GM04504 (cell line): ENCODE results near the gene MZB1.
A peak's percentile ranks its signal among the peaks of the same experiment; 100 is the strongest.

Experiments used
- DNase-seq: peaks from one replicate; pipeline ENCODE4 v3.0.0-alpha.2; 2012; ENCODE audit warnings: low read depth

Gene MZB1, protein sequence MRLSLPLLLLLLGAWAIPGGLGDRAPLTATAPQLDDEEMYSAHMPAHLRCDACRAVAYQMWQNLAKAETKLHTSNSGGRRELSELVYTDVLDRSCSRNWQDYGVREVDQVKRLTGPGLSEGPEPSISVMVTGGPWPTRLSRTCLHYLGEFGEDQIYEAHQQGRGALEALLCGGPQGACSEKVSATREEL

DNA sequence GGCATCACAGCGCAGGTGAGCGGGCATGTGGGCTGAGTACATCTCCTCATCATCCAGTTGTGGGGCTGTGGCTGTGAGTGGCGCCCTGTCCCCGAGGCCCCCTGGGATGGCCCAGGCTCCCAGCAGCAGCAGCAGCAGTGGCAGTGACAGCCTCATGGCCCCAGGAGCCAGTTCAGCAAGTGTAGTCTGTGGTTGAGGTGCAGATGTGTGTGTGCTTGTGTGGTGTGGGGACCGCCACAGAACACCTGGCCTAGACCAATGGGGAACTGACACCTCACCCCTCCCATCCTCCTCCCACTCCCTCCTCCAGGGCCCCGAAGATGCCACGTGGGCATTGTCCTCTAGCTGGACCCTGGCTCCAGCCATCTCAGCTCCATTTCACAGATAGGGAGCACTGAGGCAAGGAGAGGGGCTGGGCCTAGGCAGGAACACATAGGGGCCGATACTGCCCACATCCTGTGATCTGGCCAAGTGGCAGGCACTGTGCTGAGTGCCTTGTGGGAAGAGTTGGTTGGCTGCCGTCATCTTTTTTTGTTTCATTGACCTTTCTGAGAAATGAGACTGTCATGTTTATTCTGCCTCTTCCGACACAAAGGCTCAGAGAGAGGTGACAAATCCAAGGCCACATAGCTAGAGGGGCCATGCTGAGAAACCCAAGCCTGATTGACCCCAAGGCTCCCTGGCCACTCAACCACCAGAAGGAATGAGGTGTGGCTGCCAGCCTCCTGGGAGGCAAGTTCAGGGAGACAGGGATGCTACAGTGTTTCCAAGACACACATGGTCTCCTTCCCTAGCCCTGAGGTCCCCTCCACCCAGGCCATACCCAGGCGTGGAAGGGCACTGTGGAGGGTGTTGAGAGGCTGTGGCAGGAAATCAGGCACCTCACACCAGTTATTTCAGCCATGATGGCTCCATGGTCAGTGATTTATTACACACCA is at the start of gene MZB1:
MZB1 (minus strand) TSS at position 213 of the 938 bp plus-strand sequence; CDS start at position 156, 57 bp downstream.
- no peak for DNase-seq

DNA sequence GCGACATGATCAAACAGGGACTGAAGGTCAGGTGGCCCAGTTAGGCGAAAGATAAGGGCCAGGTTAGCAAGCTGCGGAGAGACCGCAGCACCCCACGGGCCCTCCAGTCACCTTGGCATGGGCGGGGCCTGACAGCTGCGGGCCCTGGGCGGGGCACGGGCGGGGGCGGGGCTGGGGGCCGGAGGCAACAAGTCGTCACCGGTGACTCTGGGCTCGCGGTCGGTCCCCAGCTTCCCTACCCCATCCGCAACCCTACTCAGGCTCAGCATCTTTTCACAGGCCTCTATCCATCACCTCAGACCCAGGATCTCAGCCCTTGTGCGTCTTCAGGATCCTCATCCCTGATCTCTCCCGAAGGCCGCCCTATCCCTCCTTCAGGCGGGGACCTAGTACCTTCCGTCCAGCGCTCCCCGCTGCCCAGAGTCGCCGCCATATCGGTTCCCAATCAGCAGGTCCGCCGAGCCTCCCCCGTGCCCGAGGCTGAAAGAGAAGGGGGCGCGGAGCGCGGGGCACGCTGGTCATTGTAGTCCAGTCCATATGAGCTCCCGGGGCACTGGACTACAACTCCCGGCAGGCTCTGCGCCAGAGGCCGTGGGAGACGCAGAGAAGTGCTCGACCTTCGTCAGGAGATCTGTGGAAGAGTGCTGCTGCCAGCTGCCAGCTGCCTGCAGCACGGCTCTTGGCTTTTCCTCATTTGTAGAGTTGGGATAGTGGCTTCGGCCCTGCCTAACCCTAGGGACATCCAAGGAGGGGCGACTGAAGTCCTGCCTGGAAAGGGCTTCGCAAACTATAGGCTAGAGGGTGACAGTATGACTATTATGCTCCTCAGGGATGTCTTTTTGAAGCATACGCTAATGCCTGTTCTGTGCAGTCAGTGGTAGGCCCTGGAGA is 49.5 kb upstream of the MZB1 start, which contains the start of gene DNAJC18:
DNAJC18 (minus strand) TSS at position 513 of the 891 bp plus-strand sequence; CDS start at position 433, 80 bp downstream.
- DNase-seq: peak; percentile 72

DNA sequence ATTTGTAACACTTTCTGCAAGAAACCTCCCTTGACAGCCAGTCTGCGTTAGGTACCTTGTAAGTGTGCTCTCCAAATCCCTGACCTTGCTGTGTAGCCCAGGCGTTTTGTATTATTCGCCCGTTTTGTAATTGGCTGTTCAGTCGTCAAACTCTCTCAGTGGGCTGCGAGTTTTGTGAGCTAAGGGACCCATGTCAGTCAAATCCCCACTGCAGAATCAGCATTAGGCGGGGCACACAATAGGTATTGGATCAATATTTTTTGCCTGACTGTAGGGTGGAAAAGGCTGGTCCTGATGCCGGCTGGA is 48.9 kb upstream of the MZB1 start:
- no peak for DNase-seq

DNA sequence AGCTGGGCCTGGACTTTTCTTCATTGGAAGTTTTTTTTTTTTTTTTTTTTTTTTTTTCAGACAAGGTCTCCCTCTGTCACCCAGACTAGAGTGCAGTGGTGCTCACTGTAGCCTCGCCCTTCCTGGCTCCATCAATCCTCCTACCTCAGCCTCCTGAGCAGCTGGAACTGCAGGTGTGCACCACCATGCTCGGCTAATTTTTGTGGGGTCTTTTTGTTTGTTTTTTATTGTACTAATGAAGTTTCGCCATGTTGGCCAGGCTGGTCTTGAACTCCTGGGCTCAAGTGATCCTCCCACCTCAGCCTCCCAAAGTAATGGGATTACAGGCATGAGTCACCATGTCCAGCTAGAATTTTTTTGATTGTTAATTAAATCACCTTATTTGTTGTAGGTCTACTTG is 46.0 kb upstream of the MZB1 start:
- DNase-seq: no peak

DNA sequence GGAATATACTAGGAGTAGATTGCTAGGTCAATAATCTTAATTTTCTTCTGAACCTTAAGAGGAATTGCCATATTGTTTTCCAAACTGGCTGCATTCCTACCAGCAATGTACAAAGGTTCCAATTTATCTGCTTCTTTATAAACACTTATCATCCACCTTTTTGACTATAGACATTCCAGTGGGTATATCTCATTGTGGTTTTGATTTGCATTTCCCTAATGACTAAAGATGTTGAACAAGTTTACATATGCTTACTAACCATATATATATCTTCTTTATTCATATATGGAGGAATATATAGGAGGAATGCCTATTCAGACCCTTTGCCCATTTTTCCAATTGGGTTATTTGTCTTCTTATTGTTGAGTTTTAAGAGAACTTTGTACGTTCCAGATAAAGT is 42.0 kb upstream of the MZB1 start:
- no peak for DNase-seq

DNA sequence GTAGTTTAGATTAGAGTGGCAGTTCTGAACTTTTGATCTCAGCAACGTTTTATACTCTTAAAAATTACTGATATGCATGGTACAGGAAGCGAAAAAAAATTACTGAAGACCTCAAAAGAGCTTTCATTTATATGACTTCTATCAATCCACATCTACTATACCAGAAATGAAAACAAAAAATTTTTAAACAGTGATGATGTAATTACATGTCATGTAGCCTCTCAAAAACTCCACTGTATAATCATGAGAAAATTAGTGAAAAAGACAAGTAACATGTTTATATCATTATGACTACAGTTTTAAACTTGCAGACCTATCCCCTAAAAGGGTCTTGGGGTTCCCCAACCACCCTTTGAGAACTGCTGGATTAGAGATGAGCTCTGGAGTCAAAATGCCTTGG is 40.3 kb upstream of the MZB1 start:
- DNase-seq: no peak

DNA sequence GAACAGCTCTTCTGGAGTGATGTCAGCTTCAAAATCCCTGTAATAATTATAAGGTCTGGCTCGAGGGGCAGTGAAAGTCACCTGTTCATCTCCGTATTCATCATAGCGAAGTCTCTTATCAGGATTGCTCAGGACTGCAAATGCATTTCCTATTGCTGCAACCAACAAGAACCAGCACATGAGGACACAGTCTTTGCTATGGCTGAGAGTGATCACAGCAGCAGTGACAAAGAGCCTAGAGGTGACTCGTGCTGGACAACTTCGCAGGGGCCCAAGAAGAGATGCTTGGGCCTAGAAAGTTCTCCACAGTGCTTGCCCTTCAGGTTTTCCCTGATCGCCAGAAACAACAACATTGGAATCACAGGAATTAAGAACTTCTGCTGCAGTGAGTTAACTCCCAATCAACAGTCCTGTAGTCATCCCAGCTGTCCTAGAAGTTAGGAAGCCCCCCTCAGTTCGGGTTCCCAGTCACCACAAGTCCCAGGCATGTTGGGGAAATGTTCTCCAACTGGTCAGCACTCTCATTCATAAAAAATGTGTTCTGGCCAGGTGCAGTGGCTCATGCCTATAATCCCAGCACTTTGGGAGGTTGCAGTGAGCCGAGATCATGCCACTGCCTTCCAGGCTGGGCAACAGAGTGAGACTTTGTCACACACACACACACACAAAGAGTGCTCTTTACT is 36.6 kb upstream of the MZB1 start:
- DNase-seq: peak; percentile 26

DNA sequence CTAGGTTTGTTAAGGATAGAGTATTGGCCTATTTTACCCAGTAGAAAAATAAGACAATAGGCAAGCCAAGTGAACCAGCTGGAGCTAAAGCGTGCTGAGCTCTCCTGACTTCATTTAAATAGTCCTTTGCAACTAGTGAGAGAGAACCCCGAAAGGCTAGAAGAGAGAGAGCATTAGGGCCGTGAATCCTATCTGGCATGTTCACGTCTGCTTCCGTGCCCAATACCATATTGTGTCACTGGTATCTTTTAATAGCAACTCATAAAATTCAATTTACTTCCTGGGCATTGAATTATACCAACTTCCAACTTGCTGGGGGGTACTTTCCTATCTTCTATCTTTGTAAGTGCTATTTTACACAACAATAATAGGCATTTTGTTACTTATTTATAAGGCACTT is 35.8 kb upstream of the MZB1 start:
- no peak for DNase-seq

DNA sequence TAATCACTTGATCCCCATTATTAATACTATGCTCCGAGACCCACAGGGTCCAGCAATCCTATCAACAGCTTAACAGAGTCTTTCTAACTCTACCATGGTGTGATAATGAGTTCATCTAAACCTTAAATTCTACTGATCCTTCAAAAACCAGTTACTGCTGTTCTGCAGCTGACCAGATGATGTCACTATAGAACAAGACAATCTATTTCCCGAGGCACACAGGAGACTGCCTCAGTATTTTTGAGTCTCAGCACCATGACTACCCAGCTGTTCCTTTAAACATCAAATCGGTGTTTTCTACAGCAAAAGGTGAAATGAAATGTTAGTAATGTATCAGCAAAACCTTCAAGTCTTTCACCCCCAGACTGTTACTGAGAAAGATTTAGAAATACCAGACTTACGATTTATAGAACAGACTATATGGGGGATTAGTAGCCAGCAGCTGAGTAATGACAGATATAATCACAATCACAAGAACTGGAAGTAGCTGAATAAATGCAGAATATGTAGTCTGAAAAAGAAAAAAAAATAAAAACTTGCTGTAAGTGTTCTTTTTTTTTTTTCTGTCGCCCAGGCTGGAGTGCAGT is 32.7 kb upstream of the MZB1 start:
- DNase-seq: peak; percentile 49

DNA sequence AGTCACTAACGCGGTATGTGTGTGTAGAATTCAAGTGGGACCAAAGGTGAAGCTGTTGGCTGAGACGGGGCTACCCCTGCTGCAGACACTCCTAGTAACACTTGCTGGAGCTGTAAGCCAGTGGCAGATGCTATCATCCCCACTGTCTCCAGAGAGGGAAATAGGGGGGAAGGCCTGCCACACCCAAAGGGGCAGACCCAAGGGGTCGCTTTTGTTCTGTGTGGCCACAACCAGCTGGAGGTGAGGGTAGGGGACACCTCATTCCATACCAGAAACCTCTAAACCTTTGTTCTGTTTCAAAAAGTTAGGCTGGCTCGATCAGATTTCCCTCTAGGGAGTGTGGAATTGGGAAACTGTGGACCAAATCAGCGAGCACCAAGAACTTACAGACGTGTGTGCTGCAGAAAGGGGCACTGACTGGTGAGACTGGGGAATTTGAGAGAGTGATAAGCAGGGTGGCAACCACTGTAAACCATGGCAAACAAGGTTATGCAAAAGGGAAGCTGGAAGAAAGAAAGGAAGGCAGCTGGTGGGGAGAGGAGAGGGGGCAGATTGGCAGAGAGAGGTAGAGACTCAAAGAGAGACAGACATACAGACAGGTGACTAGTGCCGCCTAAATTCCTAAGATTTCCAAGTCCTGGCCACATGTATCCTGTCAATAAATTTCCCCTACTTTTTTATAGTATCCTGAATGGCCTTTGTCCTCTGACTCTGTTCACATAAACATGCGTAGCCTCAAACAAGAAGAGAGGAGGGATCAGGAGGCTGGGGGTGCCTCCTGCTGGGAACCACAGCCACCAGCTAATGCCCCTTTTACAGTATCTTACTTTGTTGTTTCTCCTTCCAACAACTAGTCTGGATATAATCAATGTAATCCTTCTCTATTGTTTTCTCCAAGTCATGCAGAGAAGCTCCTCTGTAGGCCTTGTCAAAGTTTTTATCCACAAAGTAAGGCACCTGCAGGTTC is 29.8 kb upstream of the MZB1 start:
- no peak for DNase-seq

DNA sequence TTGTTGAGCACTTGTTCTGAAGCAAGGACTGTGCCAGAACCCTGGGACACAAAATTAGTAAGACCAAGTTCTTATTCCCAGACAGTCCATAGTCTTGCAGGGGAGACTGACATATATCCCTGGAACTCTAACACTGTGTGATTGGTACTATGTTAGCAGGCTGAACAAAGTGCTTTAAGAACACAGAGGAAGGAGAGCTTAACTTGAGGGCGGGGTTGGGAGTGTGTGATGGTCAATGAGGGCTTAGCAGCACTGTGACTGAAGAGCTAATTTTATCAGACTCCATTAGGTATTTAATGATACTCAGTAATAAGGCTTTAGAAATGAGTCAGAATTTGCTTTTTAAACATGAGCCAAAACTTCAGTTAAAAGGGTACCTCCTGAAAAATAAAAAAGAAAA is 29.1 kb upstream of the MZB1 start:
- DNase-seq: no peak

DNA sequence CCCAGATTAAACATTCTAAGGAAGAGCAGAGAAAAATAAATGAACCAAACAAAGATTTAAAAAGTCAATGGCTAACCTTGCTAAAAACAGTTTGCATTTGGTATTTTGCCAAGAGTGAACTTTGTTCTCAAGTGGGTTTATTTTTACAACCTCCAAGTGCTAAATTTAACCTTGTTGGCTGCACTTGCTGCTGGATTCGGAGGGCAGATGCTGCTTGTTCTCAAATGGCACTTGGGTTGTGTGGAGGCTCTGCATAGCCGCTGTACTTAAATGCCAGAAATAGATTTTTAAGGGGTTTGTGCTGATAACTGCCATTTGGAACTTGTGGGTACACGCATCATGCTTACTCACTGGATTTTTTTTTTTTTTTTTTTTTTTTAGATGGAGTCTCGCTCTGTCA is 27.5 kb upstream of the MZB1 start:
- no peak for DNase-seq

DNA sequence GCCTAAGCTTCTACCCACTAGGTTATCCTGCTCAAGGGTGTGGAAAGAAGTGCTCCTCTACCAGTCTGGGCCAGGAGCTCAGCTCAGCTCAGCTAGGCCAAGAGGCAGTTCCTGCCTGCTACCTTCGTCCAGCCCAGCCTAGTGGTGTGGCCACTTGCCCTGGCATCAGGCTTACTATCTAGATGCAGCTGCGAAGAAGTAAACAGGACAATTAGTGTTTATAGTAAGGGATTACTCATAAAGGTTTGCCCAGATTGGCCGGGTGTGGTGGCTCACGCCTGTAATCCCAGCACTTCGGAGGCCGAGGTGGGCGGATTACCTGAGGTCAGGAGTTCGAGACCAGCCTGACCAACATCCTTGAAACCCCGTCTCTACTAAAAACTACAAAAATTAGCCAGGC is 26.9 kb upstream of the MZB1 start:
- DNase-seq: no peak

DNA sequence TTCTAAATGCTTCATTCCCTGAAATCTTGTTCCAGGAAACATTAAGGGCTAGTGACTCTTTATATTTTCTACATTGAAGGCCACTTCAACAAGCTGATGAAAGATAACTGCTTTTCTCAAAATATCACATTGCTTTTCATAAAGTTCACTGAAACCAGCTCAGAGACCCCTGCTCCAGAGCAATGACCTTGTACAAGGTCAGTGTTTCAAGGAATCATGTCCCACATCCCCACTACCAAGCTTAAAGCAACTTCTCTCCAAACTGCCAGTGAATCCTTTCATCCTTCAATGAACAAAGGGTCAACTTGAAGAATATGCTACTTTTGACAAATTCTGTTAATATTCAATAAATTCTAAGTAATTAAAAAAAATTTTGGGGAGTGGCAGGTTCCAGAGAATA is 26.2 kb upstream of the MZB1 start:
- no peak for DNase-seq

DNA sequence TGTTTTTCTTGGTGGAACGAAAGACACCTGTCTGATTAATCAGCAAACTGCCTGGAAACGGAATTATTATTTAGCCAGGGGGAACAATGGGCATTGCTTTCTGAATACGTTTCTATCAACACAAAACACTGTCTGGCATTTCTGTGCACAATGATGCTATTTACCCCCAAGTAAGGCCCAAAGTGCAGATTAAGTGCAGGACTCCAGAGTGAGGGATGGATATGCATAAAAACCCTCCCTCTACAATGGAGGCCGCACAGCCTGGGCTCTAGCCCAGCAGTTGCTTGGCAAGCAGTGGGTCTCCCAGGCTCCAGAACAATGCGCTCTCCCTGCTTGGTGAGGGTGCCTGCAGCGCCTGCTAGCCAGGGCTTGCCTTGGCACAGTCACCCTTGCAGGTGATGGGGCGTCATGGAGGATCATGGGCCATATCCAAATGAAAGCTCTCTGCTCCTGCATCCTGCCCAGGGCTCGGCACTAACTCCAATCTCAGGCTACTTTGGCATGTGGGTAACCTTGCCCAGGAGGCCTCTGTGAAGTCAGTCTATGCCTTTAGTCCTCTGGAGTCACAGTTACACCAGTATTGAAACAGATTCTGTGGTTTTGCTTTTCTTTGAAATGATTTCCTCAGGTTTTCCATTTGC is 25.6 kb upstream of the MZB1 start:
- no peak for DNase-seq

DNA sequence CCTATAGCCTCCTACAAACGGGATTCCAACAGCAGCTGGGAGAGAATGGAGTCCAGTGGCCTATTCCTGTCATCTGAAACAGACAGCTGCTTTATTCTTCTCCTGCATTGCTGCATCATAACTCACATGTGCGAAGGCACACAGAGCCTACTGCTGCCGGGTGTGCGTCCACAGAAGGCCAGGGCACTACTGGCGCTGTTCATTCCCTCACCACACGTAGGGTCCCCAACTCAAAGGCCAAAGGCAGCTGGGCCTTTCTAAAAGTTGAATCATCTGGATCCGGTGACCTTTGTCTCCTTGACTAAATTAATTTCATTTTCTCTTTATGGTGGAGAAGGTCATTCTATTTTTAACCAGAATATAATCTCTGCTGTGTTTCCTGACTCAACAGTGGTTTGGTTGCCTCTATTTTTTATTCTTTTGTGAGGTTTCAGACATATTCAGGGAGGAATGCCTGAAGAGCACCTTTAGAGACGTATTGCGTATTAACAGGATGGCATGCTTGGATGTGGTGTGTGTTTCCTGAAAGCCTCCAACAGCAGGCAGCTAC is 24.9 kb upstream of the MZB1 start:
- DNase-seq: no peak

DNA sequence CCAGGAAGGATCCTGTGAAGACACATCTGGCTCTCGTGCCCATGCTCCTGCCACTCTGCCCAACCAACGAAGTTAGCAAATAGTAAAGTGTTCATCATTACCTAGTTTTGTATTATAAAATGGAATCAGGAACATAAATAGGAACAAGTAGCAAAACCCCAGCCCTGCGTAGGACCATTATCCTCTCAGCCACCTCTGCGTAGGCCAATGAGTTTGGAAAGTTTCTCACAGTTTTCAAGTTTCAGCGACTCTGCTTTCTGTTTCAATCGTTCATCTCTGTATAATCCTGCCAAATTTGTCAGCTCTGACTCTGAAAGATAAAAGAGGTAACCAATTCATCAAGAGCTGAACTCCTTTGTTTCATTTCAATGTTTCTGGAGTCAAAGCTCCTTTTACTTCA is 24.2 kb upstream of the MZB1 start:
- DNase-seq: no peak

DNA sequence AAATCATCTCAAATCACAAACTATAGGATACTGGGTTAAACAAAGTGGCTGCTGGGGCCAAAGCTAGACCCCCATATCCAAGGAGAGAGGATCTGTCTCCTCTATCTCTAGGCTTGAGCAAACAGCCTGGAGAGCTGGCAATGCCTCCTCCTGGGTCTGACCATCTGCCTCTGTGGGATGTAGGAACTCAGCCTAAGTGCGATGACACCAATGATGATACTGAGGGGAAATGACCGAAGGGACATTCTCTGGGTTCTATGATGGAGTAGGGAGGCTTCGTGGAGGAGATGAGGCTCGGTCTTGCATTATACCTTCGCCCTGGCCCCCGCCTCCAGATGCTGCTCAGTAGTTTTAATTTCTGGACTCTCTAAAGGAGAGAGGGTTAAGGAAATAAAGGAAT is 23.4 kb upstream of the MZB1 start:
- no peak for DNase-seq

DNA sequence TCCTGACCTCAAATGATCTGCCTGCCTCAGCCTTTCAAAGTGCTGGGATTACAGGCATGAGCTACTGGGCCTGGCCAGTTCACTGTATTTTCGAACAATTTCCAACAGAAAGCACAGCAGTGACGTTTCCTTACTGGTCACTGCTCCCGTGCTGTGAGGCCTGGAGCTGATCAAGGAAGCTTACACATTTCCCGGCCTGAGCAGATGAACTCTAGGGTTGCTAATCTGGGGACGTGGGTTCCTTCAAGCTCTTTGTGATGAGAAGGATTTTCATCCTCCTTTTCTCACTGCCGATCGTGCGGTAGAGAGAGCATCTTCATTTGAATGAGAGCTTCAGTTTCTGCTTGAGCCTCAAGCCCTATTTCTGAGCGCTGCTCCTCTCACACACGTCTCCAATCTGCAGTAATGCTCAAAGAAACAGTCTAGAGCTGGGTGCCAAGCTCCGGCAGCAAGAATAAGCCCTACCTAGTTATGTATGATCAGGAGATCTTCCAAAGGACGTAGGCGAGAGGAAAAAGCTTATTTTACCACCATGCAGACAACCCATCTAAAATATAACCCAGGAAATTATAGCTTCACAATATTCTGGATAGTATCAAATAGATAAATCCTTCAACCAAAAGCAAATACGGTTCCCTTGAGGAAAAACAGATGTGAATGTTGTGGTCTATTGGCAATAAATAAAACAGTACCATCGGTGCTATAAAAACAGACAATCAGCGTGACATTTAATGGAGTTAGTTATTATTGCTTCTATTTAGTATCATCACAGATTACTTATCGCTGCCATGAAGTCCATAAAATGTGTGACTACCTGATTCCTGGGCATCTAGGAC is 21.5 kb upstream of the MZB1 start:
- peak; percentile 40 for DNase-seq
